WI38 (cell line): ENCODE data around the gene GMDS.

Source experiments
- H3K4me3 ChIP-seq: 2 replicates; pipeline ENCODE4 v1.5.1; 2011; ENCODE audit warnings: low read depth, mild to moderate bottlenecking, control low read depth, low read length
- CTCF ChIP-seq: IDR thresholded peaks from 2 replicates; pipeline ENCODE4 v1.5.1; 2012; ENCODE audit warnings: low read depth, mild to moderate bottlenecking, control low read depth, low read length

GMDS gene

GRCh38 chr6:1749041-1749440, 496.4 kb downstream of the GMDS start:
- no peak overlapping the region for H3K4me3 ChIP-seq
- no peak for TF ChIP-seq CTCF

GRCh38 chr6:1747531-1747930, 497.9 kb downstream of the GMDS start:
- no peak for TF ChIP-seq CTCF
- no peak overlapping the region for H3K4me3 ChIP-seq

- no peak overlapping the region for H3K4me3 ChIP-seq
- TF ChIP-seq CTCF, result no peak
Measured at GRCh38 chr6:1747003-1747402, 498.4 kb downstream of the GMDS start.

GRCh38 chr6:1745814-1746213, 499.6 kb downstream of the GMDS start:
- no peak overlapping the region for H3K4me3 ChIP-seq
- no peak for TF ChIP-seq CTCF

GRCh38 chr6:1744543-1744942, 500.9 kb downstream of the GMDS start:
- H3K4me3 ChIP-seq, result no peak overlapping the region
- TF ChIP-seq CTCF, result no peak

- H3K4me3 ChIP-seq, result no peak overlapping the region
- TF ChIP-seq CTCF, result no peak
Measured at GRCh38 chr6:1739680-1740079, 505.7 kb downstream of the GMDS start.

GRCh38 chr6:1739220-1739619, 506.2 kb downstream of the GMDS start:
- TF ChIP-seq CTCF, result no peak
- H3K4me3 ChIP-seq, result no peak overlapping the region
